GM23248 (cell line): ENCODE results near the gene RBSN. TPM values are rescaled to one million over a fixed set of nuclear protein-coding genes. Genes with fewer than 3 reads are reported as not detected.

Experiments
- DNase-seq: peaks from one replicate; pipeline ENCODE4 v3.0.0-alpha.2; 2015
- H2AFZ ChIP-seq: fragments of 200-600 bp; sonication (generic); 2 replicates; pipeline ENCODE4 v1.6.1; 2016; ENCODE audit warnings: antibody characterized with exemption
- H3F3A ChIP-seq: fragments of 200-600 bp; sonication (generic); 2 replicates; pipeline ENCODE4 v1.6.1; 2016; ENCODE audit warnings: mild to moderate bottlenecking, antibody characterized with exemption, mixed run types; ENCODE audit not compliant: insufficient read depth
- H3K27ac ChIP-seq: fragments of 200-600 bp; sonication (generic); 2 replicates; pipeline ENCODE4 v1.5.1; 2016; ENCODE audit warnings: mild to moderate bottlenecking
- H3K27me3 ChIP-seq: fragments of 200-600 bp; sonication (generic); replicated peaks from 2 replicates; pipeline ENCODE4 v1.6.1; 2016; ENCODE audit warnings: mild to moderate bottlenecking; ENCODE audit not compliant: insufficient read depth
- H3K36me3 ChIP-seq: fragments of 200-600 bp; sonication (generic); 2 replicates; pipeline ENCODE4 v1.6.1; 2016; ENCODE audit warnings: low read depth, mild to moderate bottlenecking
- H3K4me1 ChIP-seq: fragments of 200-600 bp; sonication (generic); 2 replicates; pipeline ENCODE4 v1.6.1; 2016; ENCODE audit warnings: mild to moderate bottlenecking; ENCODE audit not compliant: insufficient read depth
- H3K4me2 ChIP-seq: fragments of 200-600 bp; sonication (generic); one replicate; pipeline ENCODE4 v1.6.1; 2016; ENCODE audit warnings: mild to moderate bottlenecking; ENCODE audit not compliant: unreplicated experiment
- H3K4me3 ChIP-seq: fragments of 200-600 bp; sonication (generic); 2 replicates; pipeline ENCODE4 v1.5.1; 2016; ENCODE audit warnings: mild to moderate bottlenecking
- H3K79me2 ChIP-seq: fragments of 200-600 bp; sonication (generic); 2 replicates; pipeline ENCODE4 v1.6.1; 2016; ENCODE audit warnings: mild to moderate bottlenecking; ENCODE audit not compliant: insufficient read depth
- H3K9ac ChIP-seq: fragments of 200-600 bp; sonication (generic); 2 replicates; pipeline ENCODE4 v1.6.1; 2016; ENCODE audit warnings: mild to moderate bottlenecking
- H3K9me2 ChIP-seq: fragments of 200-600 bp; sonication (generic); 2 replicates; pipeline ENCODE4 v1.6.1; 2016; ENCODE audit warnings: mixed run types, mild to moderate bottlenecking, moderate library complexity; ENCODE audit not compliant: insufficient read depth
- H3K9me3 ChIP-seq: fragments of 200-600 bp; sonication (generic); one replicate; pipeline ENCODE4 v1.6.1; 2017; ENCODE audit warnings: low read depth
- H4K20me1 ChIP-seq: fragments of 200-600 bp; sonication (generic); 2 replicates; pipeline ENCODE4 v1.6.0; 2016; ENCODE audit not compliant: insufficient read depth
- EZH2 ChIP-seq: fragments of 200-600 bp; sonication (generic); IDR thresholded peaks from 2 replicates; pipeline ENCODE4 v1.6.1; 2018; ENCODE audit warnings: antibody characterized with exemption, mild to moderate bottlenecking; ENCODE audit not compliant: insufficient read depth, poor library complexity, severe bottlenecking
- EZH2phosphoT487 ChIP-seq: fragments of 200-600 bp; sonication (generic); IDR thresholded peaks from 2 replicates; pipeline ENCODE4 v1.6.1; 2018; ENCODE audit warnings: antibody characterized with exemption, moderate library complexity, mild to moderate bottlenecking, low read depth; ENCODE audit not compliant: insufficient read depth
- WGBS, 2 experiments: methylation state at CpG; one replicate each; pipeline ENCODE4 v1.1.6; 2015 to 2017; ENCODE audit warnings: low lambda C conversion rate in 2 of 2, low coverage in 1 of 2; ENCODE audit errors: missing lambda C conversion rate in 2 of 2; 5-methylcytosine and 5-hydroxymethylcytosine counted together
- in situ Hi-C: fragments of 300-500 bp; cut with MboI; formaldehyde crosslinking; loops from 2 replicates; pipeline ENCODE4 v1.15.0; 2020
- polyA plus RNA-seq: library from polyadenylated mRNA; unstranded; fragments of >200 nt; fragmentation: Nextera tagmentation; extraction: Ambion mirVana; gene quantifications from 2 replicates; pipeline ENCODE4 v1.2.1, GENCODE V29; 2016
- total RNA-seq: library from RNA; depleted of rRNA; stranded (reverse); fragments of >200 nt; shearing (Covaris generic); gene quantifications from 2 replicates; pipeline ENCODE4 v1.2.3, GENCODE V29; 2014

The RBSN gene
- total and polyA plus RNA-seq, 2 experiments from 2014 or later = 21.0 to 23.9 TPM

GRCh38 chr3:15116032-15116669 lies 17.2 kb upstream of the RBSN start:
- no peak overlapping the region for H3K27ac ChIP-seq
- no peak overlapping the region for H3K4me3 ChIP-seq
- no peaks in the 10 kb centered on the region for H3K79me2 ChIP-seq
- no peak overlapping the region for H3K9ac ChIP-seq
- H3K4me1 ChIP-seq = no peaks in the 10 kb centered on the region
- no peak for DNase-seq
- H3K36me3 ChIP-seq = no peaks in the 10 kb centered on the region
- H3F3A ChIP-seq = no peaks in the 10 kb centered on the region
- TF ChIP-seq EZH2 (no peak), EZH2phosphoT487 (no peak)
- H3K27me3 ChIP-seq = no peaks in the 10 kb centered on the region; the same call in 1 of the 2 replicates
- no peaks in the 10 kb centered on the region for H4K20me1 ChIP-seq
- H3K9me3 ChIP-seq = no peaks in the 10 kb centered on the region
- no peak overlapping the region for H2AFZ ChIP-seq
- 80 to 88% methylated on average over 2 of the region's 2 CpGs for WGBS, 2 experiments
- no peaks in the 10 kb centered on the region for H3K9me2 ChIP-seq
- H3K4me2 ChIP-seq = no peak overlapping the region
- in situ Hi-C loops = loop anchor here (10.0 kb wide), 1 partner anchor 299 kb away; no protein-coding TSS in a partner anchor

- WGBS, 2 experiments = 49 to 56% methylated on average over 10 of the region's 10 CpGs
- Histone ChIP-seq H3F3A (no peaks in the 10 kb centered on the region), H4K20me1 (no peaks in the 10 kb centered on the region), H3K9ac (no peak overlapping the region), H3K4me1 (no peaks in the 10 kb centered on the region), H3K9me3 (no peaks in the 10 kb centered on the region), H3K4me3 (no peak overlapping the region), H3K9me2 (no peaks in the 10 kb centered on the region), H3K4me2 (no peak overlapping the region), H3K36me3 (no peaks in the 10 kb centered on the region), H3K27me3 (no peaks in the 10 kb centered on the region; the same call in 1 of the 2 replicates), H3K79me2 (no peaks in the 10 kb centered on the region), H2AFZ (no peak overlapping the region), H3K27ac (no peak overlapping the region)
- in situ Hi-C loops = loop anchor here (10.0 kb wide), 1 partner anchor 300 kb away; no protein-coding TSS in a partner anchor
- TF ChIP-seq EZH2phosphoT487 = no peak
- TF ChIP-seq EZH2 = no peak
- DNase-seq = no peak
These were observed 15.8 kb upstream of the RBSN start for GRCh38 chr3:15114466-15115358.

DNA sequence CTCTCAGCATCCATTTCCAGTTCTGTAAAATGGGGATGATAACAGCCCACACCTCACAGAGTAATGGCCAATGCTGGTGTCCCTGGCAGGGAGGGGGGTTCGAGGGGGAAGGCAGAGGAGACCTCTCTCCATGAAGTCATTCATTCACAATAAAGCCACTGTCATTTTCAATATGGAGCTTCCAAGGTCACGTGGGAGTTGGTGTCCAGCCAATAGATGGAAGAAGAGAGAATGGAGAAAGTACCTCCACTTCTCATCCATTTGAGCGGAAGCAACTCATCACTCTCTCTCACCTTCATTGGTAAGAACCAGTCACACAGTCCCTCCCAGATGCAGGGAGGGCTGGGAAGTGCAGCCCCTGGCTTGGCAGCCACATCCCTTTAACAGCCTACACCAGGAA lies 14.9 kb upstream of the RBSN start:
- no peaks in the 10 kb centered on the region for H3K4me1 ChIP-seq
- H3K4me2 ChIP-seq = no peak overlapping the region
- in situ Hi-C loops = loop anchor here (10.0 kb wide), 1 partner anchor 301 kb away; no protein-coding TSS in a partner anchor
- no peaks in the 10 kb centered on the region for H3K9me2 ChIP-seq
- DNase-seq = no peak
- no peaks in the 10 kb centered on the region for H3K9me3 ChIP-seq
- H2AFZ ChIP-seq = no peak overlapping the region
- H3K79me2 ChIP-seq = no peaks in the 10 kb centered on the region
- H3K36me3 ChIP-seq = no peaks in the 10 kb centered on the region
- WGBS, 2 experiments = 55 to 56% methylated on average over 3 of the region's 3 CpGs
- H3F3A ChIP-seq = no peaks in the 10 kb centered on the region
- no peak overlapping the region for H3K4me3 ChIP-seq
- TF ChIP-seq EZH2phosphoT487 (no peak), EZH2 (no peak)
- H3K27ac ChIP-seq = no peak overlapping the region
- H4K20me1 ChIP-seq = no peaks in the 10 kb centered on the region
- H3K9ac ChIP-seq = no peak overlapping the region
- H3K27me3 ChIP-seq = no peaks in the 10 kb centered on the region; the same call in 1 of the 2 replicates

- Histone ChIP-seq H3K9me3 (no peaks in the 10 kb centered on the region), H3K36me3 (no peaks in the 10 kb centered on the region), H2AFZ (no peak overlapping the region), H3K9me2 (no peaks in the 10 kb centered on the region), H3K27me3 (no peaks in the 10 kb centered on the region; the same call in 1 of the 2 replicates), H3K4me3 (no peak overlapping the region), H4K20me1 (no peaks in the 10 kb centered on the region), H3K4me1 (no peaks in the 10 kb centered on the region), H3K9ac (no peak overlapping the region), H3F3A (no peaks in the 10 kb centered on the region), H3K79me2 (no peaks in the 10 kb centered on the region), H3K4me2 (no peak overlapping the region), H3K27ac (no peak overlapping the region)
- no peak for DNase-seq
- no peak for TF ChIP-seq EZH2
- WGBS, 2 experiments = 33 to 43% methylated on average over 6 of the region's 6 CpGs
- in situ Hi-C loops = loop anchor here (10.0 kb wide), 1 partner anchor 301 kb away; no protein-coding TSS in a partner anchor
These were observed 14.5 kb upstream of the RBSN start for GRCh38 chr3:15113471-15113870.
